Astrocyte (in vitro differentiated cells and primary cell): ENCODE data around the gene KMT2A.

Source experiments
- CTCF ChIP-seq: IDR thresholded peaks from 2 replicates; pipeline ENCODE4 v1.5.1; 2011; ENCODE audit warnings: low read depth, mild to moderate bottlenecking, inconsistent platforms, low read length, moderate library complexity; ENCODE audit not compliant: insufficient read depth
- EZH2 ChIP-seq: IDR thresholded peaks from 2 replicates; pipeline ENCODE4 v1.6.1; 2012; ENCODE audit warnings: mild to moderate bottlenecking, low read length, inconsistent platforms; ENCODE audit not compliant: insufficient read depth

GRCh38 chr11:118497831-118498230 is 61.5 kb downstream of the KMT2A start:
- TF ChIP-seq CTCF = no peak
- TF ChIP-seq EZH2 = no peak
